ENCODE measurements around the gene RBM4.

The RBM4 gene

DNA sequence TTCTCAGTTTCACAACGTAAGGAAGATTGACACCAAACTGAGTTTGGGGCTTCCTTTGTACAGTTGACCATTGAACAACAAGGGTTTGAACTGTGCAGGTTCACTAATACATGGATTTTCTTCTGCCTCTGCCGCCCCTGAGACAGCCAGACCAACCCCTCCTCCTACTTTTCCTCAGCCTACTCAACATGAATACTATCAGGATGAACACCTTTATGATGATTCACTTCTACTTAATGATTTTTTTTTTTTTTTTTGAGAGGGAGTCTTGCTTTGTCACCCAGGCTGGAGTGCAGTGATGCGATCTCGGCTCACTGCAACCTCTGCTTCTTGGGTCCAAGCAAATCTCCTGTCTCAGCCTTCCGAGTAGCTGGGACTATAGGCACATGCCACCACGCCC lies 14.6 kb downstream of the RBM4 start:
- H3K27ac Mint-ChIP-seq = no peak overlapping the region
- H3K4me3 Mint-ChIP-seq = no peak overlapping the region
- peaks cover 17% of the 10 kb centered on the region for H3K4me1 Mint-ChIP-seq
- DNase-seq (ENCODE audit: low spot score in 2 of 2) = no peak
- no peaks in the 10 kb centered on the region for H3K9me3 Mint-ChIP-seq
- ATAC-seq (ENCODE audit: low read depth) = no peak
- no peaks in the 10 kb centered on the region for H3K27me3 Mint-ChIP-seq
- H3K36me3 Mint-ChIP-seq = peaks cover 12% of the 10 kb centered on the region

DNA sequence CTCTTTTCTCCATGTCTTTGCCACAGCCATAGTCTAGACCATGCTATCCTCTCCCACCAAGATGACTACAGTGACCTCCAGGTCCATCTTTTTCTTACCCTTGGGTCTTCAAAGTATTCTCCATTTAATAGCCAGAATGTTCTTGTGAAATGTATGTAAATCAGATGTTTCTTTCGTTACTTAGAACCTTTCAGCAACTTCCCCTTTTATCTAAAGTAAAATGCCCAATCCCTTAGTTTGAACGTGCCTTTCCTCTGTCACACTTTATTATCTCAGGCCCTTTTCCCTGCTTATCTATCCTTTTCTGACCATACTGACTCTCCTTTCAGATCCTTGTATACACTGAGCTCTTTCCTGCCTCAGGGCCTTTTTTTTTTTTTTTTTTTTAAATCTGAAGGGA lies 21.3 kb downstream of the RBM4 start:
- peaks cover 17% of the 10 kb centered on the region for H3K36me3 Mint-ChIP-seq
- peak overlapping the region; percentile 78 for H3K4me3 Mint-ChIP-seq

DNA sequence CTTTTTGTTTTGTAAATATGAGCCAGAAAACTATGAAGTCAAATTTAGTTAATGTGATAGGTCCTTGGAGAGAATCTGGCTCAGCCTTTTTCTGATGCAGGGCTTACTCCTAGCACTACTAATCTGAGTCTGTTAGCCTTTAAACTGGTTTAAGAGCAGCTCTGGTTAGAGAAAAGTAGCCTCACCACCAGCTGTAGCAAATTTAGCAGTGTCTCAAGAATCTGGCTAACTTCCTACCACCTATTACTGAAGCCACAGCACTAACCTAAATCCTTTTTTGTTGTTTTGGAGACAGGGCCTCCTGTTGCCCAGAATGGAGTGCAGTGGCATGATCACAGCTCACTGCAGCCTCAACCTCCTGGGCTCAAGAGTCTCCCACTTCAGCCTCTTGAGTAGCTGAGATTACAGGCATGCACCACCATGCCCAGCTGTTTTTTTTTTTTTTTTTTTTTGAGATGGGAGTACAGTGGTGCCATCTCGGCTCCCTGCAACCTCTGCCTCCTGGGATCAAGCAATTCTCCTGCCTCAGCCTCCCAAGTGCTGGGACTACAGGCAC lies 25.3 kb downstream of the RBM4 start:
- Mint-ChIP-seq H3K27ac (no peak overlapping the region), H3K4me1 (peaks cover 16% of the 10 kb centered on the region), H3K27me3 (no peaks in the 10 kb centered on the region), H3K9me3 (peaks cover 3% of the 10 kb centered on the region), H3K4me3 (no peak overlapping the region), H3K36me3 (peaks cover 18% of the 10 kb centered on the region)
- ATAC-seq (ENCODE audit: low read depth) (no peak), DNase-seq (ENCODE audit: low spot score in 2 of 2) (no peak)

More for the DNA sequence above, 21.3 kb downstream of the RBM4 start:
- peak overlapping the region; percentile 91 for H3K27ac Mint-ChIP-seq
- DNase-seq (ENCODE audit: low spot score in 2 of 2) = no peak
- H3K9me3 Mint-ChIP-seq = peaks cover 3% of the 10 kb centered on the region
- H3K4me1 Mint-ChIP-seq = peaks cover 16% of the 10 kb centered on the region
- ATAC-seq (ENCODE audit: low read depth) = peak; percentile 73
- no peaks in the 10 kb centered on the region for H3K27me3 Mint-ChIP-seq

DNA sequence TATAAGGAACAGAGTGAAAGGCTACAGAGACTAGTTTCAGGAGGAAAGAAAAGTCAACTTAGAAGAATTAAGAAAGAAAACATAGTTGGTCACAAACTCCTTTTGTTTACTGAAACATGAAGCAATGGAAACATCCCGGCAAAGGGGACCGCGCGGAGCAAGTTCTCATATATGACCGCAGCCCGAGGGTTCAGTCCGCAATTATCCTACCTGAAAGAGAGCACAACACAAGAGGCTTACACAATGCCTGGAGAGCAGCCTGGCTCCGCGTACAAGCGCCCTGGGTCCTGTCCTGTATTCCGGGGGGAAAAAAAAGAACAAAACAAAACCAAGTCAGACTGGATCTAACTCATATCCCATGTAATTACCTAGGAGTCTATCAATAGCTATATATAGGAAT lies 26.9 kb downstream of the RBM4 start:
- no peak overlapping the region for H3K4me3 Mint-ChIP-seq
- no peaks in the 10 kb centered on the region for H3K9me3 Mint-ChIP-seq
- no peak for DNase-seq (ENCODE audit: low spot score in 2 of 2)
- no peaks in the 10 kb centered on the region for H3K27me3 Mint-ChIP-seq
- peaks cover 18% of the 10 kb centered on the region for H3K36me3 Mint-ChIP-seq
- peaks cover 15% of the 10 kb centered on the region for H3K4me1 Mint-ChIP-seq
- H3K27ac Mint-ChIP-seq = no peak overlapping the region
- no peak for ATAC-seq (ENCODE audit: low read depth)

DNA sequence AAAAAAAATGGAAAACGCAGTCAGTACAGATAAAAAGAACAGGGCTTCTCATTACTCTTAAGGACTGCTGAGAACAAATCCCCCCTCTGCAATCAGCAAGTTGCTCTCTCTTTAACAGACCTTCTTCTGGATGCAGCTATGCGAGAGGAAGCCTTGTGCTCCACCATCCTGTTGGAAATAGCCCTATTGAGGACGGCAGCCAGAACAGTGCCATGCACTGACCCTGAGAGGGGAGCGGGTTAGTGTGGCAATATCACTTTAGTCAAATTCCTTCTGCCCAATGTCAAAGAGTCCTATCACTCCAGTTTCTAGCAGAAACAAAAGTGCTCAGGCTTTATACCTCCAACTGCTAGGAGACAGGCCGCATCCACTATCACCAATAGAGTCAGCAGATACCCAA lies 32.3 kb downstream of the RBM4 start:
- Mint-ChIP-seq H3K4me3 (no peak overlapping the region), H3K27ac (peak overlapping the region; percentile 31), H3K36me3 (peaks cover 10% of the 10 kb centered on the region), H3K9me3 (no peaks in the 10 kb centered on the region), H3K4me1 (peaks cover 19% of the 10 kb centered on the region), H3K27me3 (no peaks in the 10 kb centered on the region)
- ATAC-seq (ENCODE audit: low read depth) = no peak
- DNase-seq (ENCODE audit: low spot score in 2 of 2) = no peak

DNA sequence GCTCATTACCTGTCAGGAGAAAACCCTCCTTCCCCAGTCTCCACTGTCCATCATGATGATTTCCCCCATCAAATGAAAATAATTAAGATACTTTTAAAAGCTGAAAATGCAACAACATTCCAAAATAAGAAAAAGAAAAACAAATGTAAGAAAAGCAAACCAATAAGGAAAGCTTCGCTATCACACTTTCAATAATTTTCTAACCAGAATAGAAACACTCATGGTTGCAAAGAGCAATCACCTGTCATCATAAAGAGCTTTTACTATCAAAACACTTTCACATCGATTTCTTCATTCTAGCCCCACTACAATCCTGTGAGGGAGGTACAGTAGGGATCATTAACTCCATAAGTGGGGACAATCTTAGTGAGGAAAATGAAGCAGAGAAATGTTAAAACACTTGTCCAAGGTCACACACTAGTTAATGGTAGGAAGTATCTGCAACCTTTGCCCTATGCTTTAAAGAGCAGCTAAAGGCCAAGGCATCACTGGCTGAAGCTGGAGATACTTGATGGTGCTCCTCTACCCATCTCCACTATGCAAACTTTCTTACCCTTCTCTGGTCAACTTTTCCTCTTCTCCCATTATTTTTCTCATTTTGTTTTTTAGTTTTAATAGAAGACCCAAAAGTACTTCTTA lies 36.6 kb downstream of the RBM4 start:
- no peak for DNase-seq (ENCODE audit: low spot score in 2 of 2)
- Mint-ChIP-seq H3K4me3 (peak overlapping the region; percentile 27), H3K9me3 (no peaks in the 10 kb centered on the region), H3K36me3 (no peaks in the 10 kb centered on the region), H3K4me1 (peaks cover 24% of the 10 kb centered on the region), H3K27ac (peak overlapping the region; percentile 40), H3K27me3 (no peaks in the 10 kb centered on the region)
- ATAC-seq (ENCODE audit: low read depth) = no peak

DNA sequence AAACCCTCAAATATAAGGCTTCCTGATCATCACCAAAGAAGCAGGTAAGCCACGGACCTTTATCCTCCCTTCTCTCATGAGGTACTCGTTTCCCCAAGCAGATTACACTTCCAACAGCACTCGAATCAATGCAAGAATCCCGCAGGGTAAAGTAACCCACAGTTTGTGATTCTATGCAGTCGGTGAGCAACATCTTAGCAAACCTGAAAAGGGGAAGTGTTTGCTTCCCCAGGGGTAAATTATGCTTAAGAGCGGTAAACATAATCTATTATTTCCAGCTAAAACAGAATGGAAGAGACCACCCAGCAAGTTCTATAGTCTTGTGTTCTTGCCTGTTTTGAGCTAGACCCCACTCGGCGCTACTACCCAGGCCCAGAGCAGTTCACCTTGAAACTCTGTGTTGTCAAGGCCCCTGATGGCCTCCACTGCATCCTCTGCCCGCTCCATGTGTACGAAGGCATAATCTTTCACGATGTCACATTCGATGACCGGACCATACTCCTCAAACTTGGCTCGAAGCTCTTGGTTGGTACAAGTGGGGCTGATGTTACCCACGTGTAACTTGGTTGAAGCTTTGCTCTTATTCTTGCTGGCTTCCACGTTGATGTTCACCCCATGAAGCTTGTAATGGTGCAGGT lies 37.9 kb downstream of the RBM4 start:
- Mint-ChIP-seq H3K27ac (peak overlapping the region; percentile 99), H3K27me3 (no peaks in the 10 kb centered on the region), H3K9me3 (no peaks in the 10 kb centered on the region), H3K36me3 (no peaks in the 10 kb centered on the region), H3K4me1 (peaks cover 17% of the 10 kb centered on the region), H3K4me3 (peak overlapping the region; percentile 97)
- ATAC-seq (ENCODE audit: low read depth) (no peak), DNase-seq (ENCODE audit: low spot score in 2 of 2) (no peak)

DNA sequence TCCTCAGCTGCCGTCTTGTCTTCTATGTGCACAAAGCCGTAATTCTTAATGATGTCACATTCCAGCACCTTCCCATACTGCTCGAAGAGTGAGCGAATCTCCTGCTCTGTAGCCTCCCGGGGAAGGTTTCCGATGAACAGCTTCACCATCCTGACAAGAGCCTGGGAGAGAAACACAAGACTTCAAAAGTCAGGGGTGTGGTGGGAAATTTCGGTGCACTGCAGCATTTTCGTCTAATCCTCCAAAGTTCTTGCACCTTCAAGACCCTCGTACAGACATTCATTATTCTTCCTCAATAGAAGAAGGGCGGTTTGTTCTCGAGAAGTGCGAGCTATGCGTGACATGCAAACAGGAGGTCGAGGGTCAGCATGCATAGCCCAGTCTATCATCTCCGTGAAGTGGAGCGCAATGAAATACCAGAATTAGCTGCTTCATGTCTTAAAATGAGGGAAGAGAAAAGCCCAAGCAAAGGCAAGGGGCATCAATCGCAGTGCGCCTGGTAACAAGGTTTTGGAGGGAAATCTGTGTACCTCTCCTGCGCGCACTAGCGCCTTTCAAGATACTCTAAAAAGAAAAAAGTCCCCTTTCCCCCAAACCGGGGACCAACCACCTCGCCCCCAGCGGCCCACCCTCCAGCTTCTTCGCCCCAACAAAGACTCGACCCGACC lies 38.6 kb downstream of the RBM4 start:
- ATAC-seq (ENCODE audit: low read depth) (no peak), DNase-seq (ENCODE audit: low spot score in 2 of 2) (no peak)
- peak overlapping the region; percentile 97 for H3K4me3 Mint-ChIP-seq
- no peaks in the 10 kb centered on the region for H3K36me3 Mint-ChIP-seq
- no peaks in the 10 kb centered on the region for H3K27me3 Mint-ChIP-seq
- H3K9me3 Mint-ChIP-seq = no peaks in the 10 kb centered on the region
- peak overlapping the region; percentile 99 for H3K27ac Mint-ChIP-seq
- H3K4me1 Mint-ChIP-seq = peaks cover 17% of the 10 kb centered on the region

DNA sequence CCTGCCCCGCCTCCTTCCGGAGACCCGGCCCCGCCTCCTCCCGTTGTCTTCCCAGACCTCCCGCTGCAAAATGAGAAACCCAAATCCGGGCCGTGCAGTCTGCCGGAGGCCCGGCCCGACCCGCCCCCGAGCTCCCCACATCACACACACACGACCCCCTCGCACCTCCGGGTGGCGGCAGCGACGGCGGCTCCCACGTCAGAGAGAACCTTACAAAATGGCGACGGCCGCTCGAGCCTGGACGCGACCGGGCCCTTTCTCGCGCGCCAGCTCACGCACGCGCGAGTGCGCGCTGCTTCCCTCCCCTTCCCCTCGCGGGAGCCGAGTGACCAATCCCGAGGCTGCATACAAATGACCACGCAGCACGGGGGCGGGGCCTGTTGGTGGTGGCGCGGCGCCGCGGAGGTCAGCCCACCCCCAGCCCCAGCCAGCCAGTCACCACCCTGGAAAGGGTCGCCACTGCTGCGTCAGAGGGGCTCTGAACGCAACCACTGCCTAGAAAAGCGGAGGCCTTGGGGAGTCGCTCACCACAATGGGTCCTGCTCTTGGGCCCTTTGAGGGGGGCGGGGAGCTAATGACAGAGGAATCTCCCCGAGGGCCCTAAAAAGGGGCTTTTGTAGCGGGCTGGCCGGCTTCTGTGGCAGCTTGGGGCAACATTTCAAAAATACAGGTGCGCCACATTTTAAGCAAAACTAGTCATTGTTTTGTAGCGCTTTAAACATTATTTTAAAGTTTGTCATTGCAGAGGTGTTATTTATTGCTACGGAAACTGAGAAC lies 39.3 kb downstream of the RBM4 start, which contains the start of gene RBM4B:
Gene RBM4B (minus strand): TSS at position 289 of the 777 bp plus-strand sequence. CDS start 808 bp downstream, outside the sequence.
- peak; percentile 81 for ATAC-seq (ENCODE audit: low read depth)
- H3K4me3 Mint-ChIP-seq = peak within 1 kb of the TSS; percentile 97

DNA sequence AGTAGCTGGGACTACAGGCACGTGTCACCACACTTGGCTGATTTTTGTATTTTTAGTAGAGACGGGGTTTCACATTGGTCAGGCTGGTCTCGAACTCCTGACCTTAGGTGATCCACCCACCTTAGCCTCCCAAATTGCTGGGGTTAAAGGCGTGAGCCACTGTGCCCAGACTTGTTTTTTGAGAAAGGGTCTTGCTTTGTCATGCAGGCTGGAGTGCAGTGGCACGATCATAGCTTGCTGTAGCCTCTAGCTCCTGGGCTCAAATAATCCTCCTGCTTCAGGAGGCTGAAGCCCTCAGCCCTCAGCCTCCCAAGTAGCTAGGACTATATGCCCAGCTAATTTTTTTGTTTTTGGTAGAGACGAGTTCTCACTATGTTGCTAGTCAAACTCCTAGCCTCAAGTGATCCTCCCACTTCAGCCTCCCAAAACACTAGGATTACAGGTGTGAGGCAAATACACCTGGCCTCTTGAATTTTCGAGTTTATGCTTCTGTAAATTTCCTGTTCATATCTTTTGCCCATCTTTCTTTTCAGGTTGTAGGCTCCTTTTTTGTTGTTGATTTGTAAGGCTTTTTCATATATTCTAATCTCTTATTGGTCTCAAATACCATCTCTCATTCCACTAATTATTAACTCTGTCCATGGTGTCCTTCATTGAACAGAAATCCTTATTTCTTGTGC lies 42.6 kb downstream of the RBM4 start:
- no peak overlapping the region for H3K4me3 Mint-ChIP-seq
- ATAC-seq (ENCODE audit: low read depth) (no peak), DNase-seq (ENCODE audit: low spot score in 2 of 2) (no peak)
- no peak overlapping the region for H3K27ac Mint-ChIP-seq
- H3K36me3 Mint-ChIP-seq = no peaks in the 10 kb centered on the region
- no peaks in the 10 kb centered on the region for H3K9me3 Mint-ChIP-seq
- H3K4me1 Mint-ChIP-seq = peaks cover 11% of the 10 kb centered on the region
- no peaks in the 10 kb centered on the region for H3K27me3 Mint-ChIP-seq

More for the DNA sequence above, 39.3 kb downstream of the RBM4 start, which contains the start of gene RBM4B:
- Mint-ChIP-seq H3K36me3 (no peaks in the 10 kb centered on the region), H3K27me3 (no peaks in the 10 kb centered on the region), H3K4me1 (peaks cover 17% of the 10 kb centered on the region), H3K9me3 (no peaks in the 10 kb centered on the region), H3K27ac (peak within 1 kb of the TSS; percentile 99)
- DNase-seq (ENCODE audit: low spot score in 2 of 2) = peak; percentile 92 to 96

DNA sequence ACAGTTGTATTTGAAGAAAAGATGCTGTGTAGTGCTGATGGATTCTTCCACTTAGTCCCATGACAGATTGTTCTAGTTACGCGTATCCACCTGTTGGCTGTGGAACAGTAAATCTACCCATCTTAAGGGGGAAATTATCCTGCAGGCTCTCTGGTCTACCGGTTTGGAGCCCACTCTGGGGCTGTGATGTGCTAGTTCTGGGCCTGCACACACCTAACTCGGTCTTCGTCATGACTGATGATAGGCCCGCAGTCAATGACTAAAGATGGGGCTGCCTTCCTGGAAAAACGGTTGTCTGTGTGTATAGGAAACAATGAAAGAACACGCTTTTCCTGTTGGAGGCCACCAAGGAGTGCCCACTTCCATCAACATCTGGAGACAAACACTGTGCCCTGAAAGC lies 45.4 kb downstream of the RBM4 start:
- Mint-ChIP-seq H3K4me3 (no peak overlapping the region), H3K4me1 (no peaks in the 10 kb centered on the region), H3K36me3 (no peaks in the 10 kb centered on the region), H3K27me3 (no peaks in the 10 kb centered on the region), H3K9me3 (no peaks in the 10 kb centered on the region), H3K27ac (no peak overlapping the region)
- no peak for ATAC-seq (ENCODE audit: low read depth)
- DNase-seq (ENCODE audit: low spot score in 2 of 2) = no peak

DNA sequence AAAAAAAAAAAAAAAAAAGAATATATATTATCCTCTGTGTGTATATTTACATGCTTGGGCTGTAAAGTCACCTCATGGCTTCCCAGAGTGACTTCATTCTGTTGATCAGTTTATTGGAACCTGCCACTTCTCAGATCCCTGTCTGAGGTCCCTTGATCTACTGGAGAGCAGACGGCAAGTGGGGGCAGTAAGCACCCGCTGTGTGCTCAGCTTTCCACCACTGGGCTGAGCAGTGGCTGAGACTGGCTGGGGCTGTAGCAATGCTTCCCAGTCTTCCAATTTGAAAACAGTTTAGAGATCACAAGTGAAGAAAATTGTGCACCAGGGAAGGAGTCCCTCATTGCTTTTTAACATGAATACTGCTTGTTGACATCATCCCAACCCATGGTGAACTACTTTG lies 46.1 kb downstream of the RBM4 start:
- Mint-ChIP-seq H3K36me3 (no peaks in the 10 kb centered on the region), H3K27me3 (no peaks in the 10 kb centered on the region), H3K27ac (no peak overlapping the region), H3K4me1 (no peaks in the 10 kb centered on the region), H3K9me3 (no peaks in the 10 kb centered on the region), H3K4me3 (no peak overlapping the region)
- ATAC-seq (ENCODE audit: low read depth) (no peak), DNase-seq (ENCODE audit: low spot score in 2 of 2) (no peak)

Data from memory B cell (primary cell).